ENCODE results near the gene CHD9. TPM values are rescaled to one million over a fixed set of nuclear protein-coding genes. Genes with fewer than 3 reads are reported as not detected.
"Not testable (repeated sequence)": the region's sequence is repeated elsewhere in the genome, so short reads cannot be mapped to it uniquely, and the experiment has no call there.

CHD9 gene
- total RNA-seq, 3 donors from 2014 or later (not counting 1 experiment from before 2014, with no cell fraction given) = 81.4 to 85.2 (median 81.9) TPM

GRCh38 chr16:53045341-53046220 lies 9.2 kb upstream of the CHD9 start:
- H3K36me3 ChIP-seq (ENCODE audit: control insufficient read depth, insufficient read depth, low read length) = no peaks in the 10 kb centered on the region
- H3K9me3 Mint-ChIP-seq = no peaks in the 10 kb centered on the region
- 88% methylated on average over 6 of the region's 6 CpGs for WGBS (ENCODE audit: insufficient coverage)
- H3K27me3 ChIP-seq (ENCODE audit: control insufficient read depth, insufficient read depth, low read length) = no peaks in the 10 kb centered on the region
- no peak overlapping the region for H3K4me3 Mint-ChIP-seq
- TF ChIP-seq CTCF (IDR thresholded peaks at IDR 0.05) = no peak
- H3K9me3 ChIP-seq (ENCODE audit: control insufficient read depth, insufficient read depth, low read length) = no peaks in the 10 kb centered on the region
- H3K27me3 Mint-ChIP-seq (ENCODE audit: low read depth in 2 of 2) = peaks cover 3 to 9% of the 10 kb centered on the region in 2 donors
- H3K27ac Mint-ChIP-seq = no peak overlapping the region
- DNase-seq (no peak), ATAC-seq (no peak)
- no peaks in the 10 kb centered on the region for H3K4me1 Mint-ChIP-seq
- H3K36me3 Mint-ChIP-seq = no peaks in the 10 kb centered on the region
- no peaks in the 10 kb centered on the region for H3K4me1 ChIP-seq (ENCODE audit: control insufficient read depth, insufficient read depth, low read length)
- intact Hi-C loops (cut with micrococcal nuclease) = no loop called here
- no peak overlapping the region for H3K4me3 ChIP-seq (ENCODE audit: low read length)
- H3K27ac ChIP-seq (ENCODE audit: low read length) = no peak overlapping the region

- H3K27ac Mint-ChIP-seq; H3K27ac ChIP-seq (ENCODE audit: low read length); H3K27me3 ChIP-seq (ENCODE audit: control insufficient read depth, insufficient read depth, low read length); ATAC-seq; H3K36me3 ChIP-seq (ENCODE audit: control insufficient read depth, insufficient read depth, low read length); DNase-seq; intact Hi-C loops (cut with micrococcal nuclease); H3K4me3 ChIP-seq (ENCODE audit: low read length); H3K4me1 Mint-ChIP-seq; H3K9me3 Mint-ChIP-seq; H3K4me1 ChIP-seq (ENCODE audit: control insufficient read depth, insufficient read depth, low read length); H3K36me3 Mint-ChIP-seq; H3K9me3 ChIP-seq (ENCODE audit: control insufficient read depth, insufficient read depth, low read length); H3K4me3 Mint-ChIP-seq; H3K27me3 Mint-ChIP-seq (ENCODE audit: low read depth in 2 of 2): not testable (repeated sequence)
- 94% methylated on average over 5 of the region's 5 CpGs for WGBS (ENCODE audit: insufficient coverage)
These were observed 7.3 kb upstream of the CHD9 start for GRCh38 chr16:53047515-53047914.

GRCh38 chr16:53048139-53048915 lies 6.5 kb upstream of the CHD9 start:
- H3K27me3 Mint-ChIP-seq (ENCODE audit: low read depth in 2 of 2) = peaks cover 0 to under 1% of the 10 kb centered on the region in 2 donors
- H3K4me3 Mint-ChIP-seq = no peak overlapping the region
- Histone ChIP-seq H3K27me3 (ENCODE audit: control insufficient read depth, insufficient read depth, low read length) (no peaks in the 10 kb centered on the region), H3K4me1 (ENCODE audit: control insufficient read depth, insufficient read depth, low read length) (no peaks in the 10 kb centered on the region), H3K4me3 (ENCODE audit: low read length) (no peak overlapping the region), H3K9me3 (ENCODE audit: control insufficient read depth, insufficient read depth, low read length) (no peaks in the 10 kb centered on the region), H3K27ac (ENCODE audit: low read length) (no peak overlapping the region), H3K36me3 (ENCODE audit: control insufficient read depth, insufficient read depth, low read length) (no peaks in the 10 kb centered on the region)
- WGBS (ENCODE audit: insufficient coverage) = 94% methylated on average over 4 of the region's 4 CpGs
- intact Hi-C loops (cut with micrococcal nuclease) = no loop called here
- no peak overlapping the region for H3K27ac Mint-ChIP-seq
- no peak for TF ChIP-seq CTCF (IDR thresholded peaks at IDR 0.05)
- no peaks in the 10 kb centered on the region for H3K9me3 Mint-ChIP-seq
- DNase-seq (no peak), ATAC-seq (no peak)
- H3K4me1 Mint-ChIP-seq = no peaks in the 10 kb centered on the region
- H3K36me3 Mint-ChIP-seq = no peaks in the 10 kb centered on the region

- intact Hi-C loops (cut with micrococcal nuclease) = loop anchor here (10.0 kb wide), 1 partner anchor 464 kb away; no protein-coding TSS in a partner anchor
- not testable (repeated sequence) for ATAC-seq; H3K36me3 ChIP-seq (ENCODE audit: control insufficient read depth, insufficient read depth, low read length); H3K4me3 ChIP-seq (ENCODE audit: low read length); DNase-seq; H3K4me3 Mint-ChIP-seq; H3K27ac Mint-ChIP-seq; H3K9me3 ChIP-seq (ENCODE audit: control insufficient read depth, insufficient read depth, low read length); H3K36me3 Mint-ChIP-seq; H3K27ac ChIP-seq (ENCODE audit: low read length); H3K27me3 Mint-ChIP-seq (ENCODE audit: low read depth in 2 of 2); H3K9me3 Mint-ChIP-seq; H3K27me3 ChIP-seq (ENCODE audit: control insufficient read depth, insufficient read depth, low read length)
- WGBS (ENCODE audit: insufficient coverage) = 100% methylated on average over 2 of the region's 4 CpGs
- peaks cover 18% of the 10 kb centered on the region for H3K4me1 ChIP-seq (ENCODE audit: control insufficient read depth, insufficient read depth, low read length)
- peaks cover 10 to 14% of the 10 kb centered on the region in 2 donors for H3K4me1 Mint-ChIP-seq
These were observed 3.5 kb upstream of the CHD9 start for GRCh38 chr16:53051255-53051654.
